HEK293 (cell line): Measurements from ENCODE around the gene DDC.

Experiments used
- CTCF ChIP-seq: fragments of 450-650 bp; formaldehyde crosslinking; IDR thresholded peaks from 2 replicates; pipeline ENCODE4 v1.5.1; 2016; ENCODE audit warnings: missing biosample characterization, missing genetic modification characterization
- PBX3 ChIP-seq: sonication (generic); formaldehyde crosslinking; IDR thresholded peaks from 2 replicates; pipeline ENCODE4 v1.8.1; 2022; ENCODE audit warnings: mild to moderate bottlenecking, moderate library complexity, missing genetic modification reagents

- TF ChIP-seq PBX3 (CRISPR knock-in tag): no peak
- no peak for TF ChIP-seq CTCF (tag by site-specific recombination)
These were observed 26.7 kb downstream of the DDC start for GRCh38 chr7:50538478-50538877.
